Measurements from ENCODE around the gene HUNK.

HUNK gene

DNA sequence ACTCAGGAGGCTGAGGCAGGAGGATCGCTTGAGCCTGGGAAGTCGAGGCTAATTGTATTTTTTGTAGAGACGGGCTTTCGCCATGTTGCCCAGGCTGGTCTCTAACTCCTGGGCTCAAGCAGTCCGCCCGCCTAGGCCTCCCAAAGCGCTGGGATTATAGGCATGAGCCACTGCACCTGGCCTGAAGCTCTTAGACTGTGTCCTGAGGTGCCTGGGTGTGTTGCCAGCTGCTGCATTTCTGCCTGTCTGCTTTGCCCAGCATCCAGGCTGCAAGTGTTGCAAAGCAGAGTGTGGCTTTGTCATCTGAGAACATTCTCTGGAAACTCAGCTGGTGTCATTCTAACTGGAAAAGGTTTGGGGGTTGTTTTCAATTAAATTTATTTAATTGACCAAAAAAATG lies 105.0 kb downstream of the HUNK start:
- peaks cover 6% of the 10 kb centered on the region for H3K9me3 Mint-ChIP-seq
- H3K36me3 Mint-ChIP-seq (ENCODE audit: low read depth), result peaks cover 73% of the 10 kb centered on the region
- H3K27ac Mint-ChIP-seq, result no peak overlapping the region
- no peaks in the 10 kb centered on the region for H3K27me3 Mint-ChIP-seq (ENCODE audit: low read depth)
- H3K4me1 Mint-ChIP-seq, result no peaks in the 10 kb centered on the region
- no peak overlapping the region for H3K4me3 Mint-ChIP-seq
- TF ChIP-seq, protein P1, sequence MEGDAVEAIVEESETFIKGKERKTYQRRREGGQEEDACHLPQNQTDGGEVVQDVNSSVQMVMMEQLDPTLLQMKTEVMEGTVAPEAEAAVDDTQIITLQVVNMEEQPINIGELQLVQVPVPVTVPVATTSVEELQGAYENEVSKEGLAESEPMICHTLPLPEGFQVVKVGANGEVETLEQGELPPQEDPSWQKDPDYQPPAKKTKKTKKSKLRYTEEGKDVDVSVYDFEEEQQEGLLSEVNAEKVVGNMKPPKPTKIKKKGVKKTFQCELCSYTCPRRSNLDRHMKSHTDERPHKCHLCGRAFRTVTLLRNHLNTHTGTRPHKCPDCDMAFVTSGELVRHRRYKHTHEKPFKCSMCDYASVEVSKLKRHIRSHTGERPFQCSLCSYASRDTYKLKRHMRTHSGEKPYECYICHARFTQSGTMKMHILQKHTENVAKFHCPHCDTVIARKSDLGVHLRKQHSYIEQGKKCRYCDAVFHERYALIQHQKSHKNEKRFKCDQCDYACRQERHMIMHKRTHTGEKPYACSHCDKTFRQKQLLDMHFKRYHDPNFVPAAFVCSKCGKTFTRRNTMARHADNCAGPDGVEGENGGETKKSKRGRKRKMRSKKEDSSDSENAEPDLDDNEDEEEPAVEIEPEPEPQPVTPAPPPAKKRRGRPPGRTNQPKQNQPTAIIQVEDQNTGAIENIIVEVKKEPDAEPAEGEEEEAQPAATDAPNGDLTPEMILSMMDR (IDR thresholded peaks at IDR 0.05; ENCODE audit: unreplicated experiment in 3 of 3), result no peak

DNA sequence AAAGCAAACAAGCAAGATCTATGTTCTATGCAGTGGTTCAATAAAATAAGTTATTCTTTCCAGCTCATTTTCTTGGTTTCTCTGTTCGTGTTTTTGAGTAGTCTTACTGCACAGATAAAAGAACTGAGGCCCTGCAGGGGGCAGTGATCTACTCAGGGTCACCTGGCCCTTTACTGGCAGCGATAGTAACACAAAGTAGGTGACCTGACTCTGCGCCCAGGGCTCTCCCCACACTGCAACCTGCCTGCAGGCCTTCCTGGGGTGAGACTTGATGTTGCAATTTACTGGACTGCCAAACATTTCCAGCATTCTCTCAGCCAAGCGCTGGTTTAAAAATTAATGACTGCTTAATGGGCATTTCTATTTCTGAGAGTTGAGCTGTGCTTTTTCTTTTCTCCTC lies 110.3 kb downstream of the HUNK start:
- Mint-ChIP-seq H3K36me3 (ENCODE audit: low read depth) (peaks cover 76% of the 10 kb centered on the region), H3K27ac (peak overlapping the region; percentile 77 to 92 (median 87)), H3K4me1 (no peaks in the 10 kb centered on the region), H3K9me3 (peaks cover 6% of the 10 kb centered on the region), H3K4me3 (no peak overlapping the region), H3K27me3 (ENCODE audit: low read depth) (peaks cover 7% of the 10 kb centered on the region)
- TF ChIP-seq, protein P1 (IDR thresholded peaks at IDR 0.05; ENCODE audit: unreplicated experiment in 3 of 3), result no peak

DNA sequence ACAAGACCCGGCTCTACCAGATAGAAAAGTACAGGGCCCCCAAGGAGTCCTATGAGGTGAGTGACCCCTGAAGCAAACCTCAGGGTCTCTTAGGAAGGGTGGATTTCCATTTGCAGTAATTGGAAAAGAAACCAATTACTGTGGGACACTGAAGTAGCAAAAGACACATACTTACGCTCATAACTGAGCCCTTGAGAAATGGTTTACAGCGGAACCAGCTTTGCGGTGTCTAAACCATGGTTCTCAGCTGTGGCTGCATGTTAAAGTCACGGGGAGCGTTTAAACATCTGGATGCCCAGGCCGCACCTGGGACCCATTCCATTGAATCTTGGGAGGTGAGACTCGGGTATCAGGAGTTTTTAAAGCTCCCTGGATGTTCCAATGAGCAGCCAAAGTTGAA lies 110.7 kb downstream of the HUNK start:
- Mint-ChIP-seq H3K27ac (peak overlapping the region; percentile 77 to 92 (median 87)), H3K4me1 (no peaks in the 10 kb centered on the region), H3K4me3 (no peak overlapping the region), H3K27me3 (ENCODE audit: low read depth) (peaks cover 7% of the 10 kb centered on the region), H3K9me3 (peaks cover 6% of the 10 kb centered on the region), H3K36me3 (ENCODE audit: low read depth) (peaks cover 72% of the 10 kb centered on the region)
- TF ChIP-seq, protein P1 (IDR thresholded peaks at IDR 0.05; ENCODE audit: unreplicated experiment in 3 of 3), result no peak

DNA sequence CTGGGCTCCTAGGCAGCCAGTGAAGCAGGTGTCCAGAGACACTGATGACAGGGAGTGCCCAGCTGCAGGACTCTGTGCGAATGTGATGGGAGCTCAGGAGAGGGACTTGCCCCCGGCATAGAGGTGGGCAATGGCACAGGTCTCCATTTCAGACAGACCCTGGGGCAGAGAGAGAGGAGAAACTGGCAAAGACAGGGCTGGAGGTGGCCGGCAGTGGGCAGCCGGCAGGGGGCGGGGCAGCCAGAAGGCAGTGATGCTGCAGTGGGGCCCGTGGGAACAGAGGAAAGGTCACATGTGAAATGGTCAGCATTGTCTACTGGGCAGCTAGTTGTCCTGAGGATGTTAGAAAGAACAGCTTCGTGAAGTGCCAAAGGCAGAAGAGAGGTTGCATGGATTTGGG lies 112.6 kb downstream of the HUNK start:
- TF ChIP-seq, protein P1 (IDR thresholded peaks at IDR 0.05; ENCODE audit: unreplicated experiment in 3 of 3), result no peak
- H3K27ac Mint-ChIP-seq, result peak overlapping the region in 1 of 3 experiments; percentile 38

DNA sequence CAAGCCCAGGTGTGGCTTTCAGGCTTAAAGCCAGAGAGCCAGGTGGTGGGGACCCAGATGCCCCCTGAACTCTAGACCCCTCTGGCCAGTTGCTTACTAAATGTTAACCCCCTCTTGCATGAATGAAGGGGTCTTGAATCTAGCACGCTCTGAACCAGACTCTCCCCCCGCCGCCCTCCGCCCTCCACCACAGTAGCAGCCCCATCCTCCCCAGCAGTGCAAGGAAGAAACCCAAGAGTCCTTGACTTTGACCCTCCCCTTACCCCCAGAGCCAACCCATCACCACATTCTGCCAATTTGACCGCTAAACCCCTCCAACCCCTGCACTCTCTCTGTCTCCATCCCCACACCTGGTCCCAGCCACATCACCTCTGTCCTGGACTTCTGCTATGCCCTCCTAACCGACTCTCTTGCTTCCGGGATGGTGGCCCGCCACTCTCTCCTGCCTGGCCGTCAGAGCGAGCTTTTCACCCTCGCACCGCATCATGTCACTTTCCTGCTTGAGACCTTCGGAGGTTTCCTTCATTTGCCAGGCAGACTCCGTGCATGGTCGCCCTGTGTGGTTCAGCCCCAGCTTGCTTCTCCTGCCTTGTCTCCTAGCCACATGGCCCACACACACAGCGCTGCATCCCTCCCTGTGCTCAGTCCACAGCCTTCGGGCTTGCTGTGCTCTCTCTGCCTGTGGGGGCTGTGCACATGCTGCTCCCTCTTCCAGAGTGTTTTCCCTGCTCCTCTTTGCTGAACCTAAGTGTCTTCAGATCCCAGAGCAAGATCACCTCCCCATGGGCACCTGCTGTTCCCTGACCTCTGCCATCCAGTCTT lies 113.4 kb downstream of the HUNK start:
- peaks cover 5% of the 10 kb centered on the region for H3K4me1 Mint-ChIP-seq
- TF ChIP-seq, protein P1 (IDR thresholded peaks at IDR 0.05; ENCODE audit: unreplicated experiment in 3 of 3), result no peak
- no peak overlapping the region for H3K4me3 Mint-ChIP-seq
- peaks cover 7% of the 10 kb centered on the region for H3K27me3 Mint-ChIP-seq (ENCODE audit: low read depth)
- H3K36me3 Mint-ChIP-seq (ENCODE audit: low read depth), result peaks cover 62% of the 10 kb centered on the region
- peak overlapping the region in 1 of 3 experiments; percentile 24 for H3K27ac Mint-ChIP-seq
- H3K9me3 Mint-ChIP-seq, result peaks cover 3% of the 10 kb centered on the region

More for the DNA sequence above, 112.6 kb downstream of the HUNK start:
- H3K4me1 Mint-ChIP-seq, result peaks cover 5% of the 10 kb centered on the region
- peaks cover 7% of the 10 kb centered on the region for H3K27me3 Mint-ChIP-seq (ENCODE audit: low read depth)
- H3K9me3 Mint-ChIP-seq, result peaks cover 6% of the 10 kb centered on the region
- H3K36me3 Mint-ChIP-seq (ENCODE audit: low read depth), result peaks cover 67% of the 10 kb centered on the region
- no peak overlapping the region for H3K4me3 Mint-ChIP-seq

DNA sequence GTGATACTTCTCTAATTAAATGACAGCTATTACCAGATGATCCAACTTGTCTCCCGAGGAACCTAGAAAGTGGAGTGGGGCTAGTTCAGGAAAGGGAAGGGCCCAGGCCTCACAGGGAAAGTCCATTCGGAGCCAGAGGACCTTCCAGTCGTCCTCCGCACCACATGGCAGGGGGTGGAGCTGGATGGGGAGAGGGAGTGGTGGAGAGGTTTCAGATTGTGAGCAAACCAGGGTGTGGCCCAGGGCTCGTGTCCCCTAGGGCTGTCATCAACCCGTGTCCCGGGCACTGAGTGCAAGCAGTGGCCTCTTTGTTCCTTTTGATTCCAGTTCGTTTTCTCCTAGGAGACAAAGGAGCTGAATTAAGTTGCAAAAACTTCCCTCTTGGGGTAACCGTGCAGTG lies 114.9 kb downstream of the HUNK start:
- peak overlapping the region in 1 of 3 experiments; percentile 64 for H3K27ac Mint-ChIP-seq
- no peaks in the 10 kb centered on the region for H3K9me3 Mint-ChIP-seq
- no peak overlapping the region for H3K4me3 Mint-ChIP-seq
- H3K27me3 Mint-ChIP-seq (ENCODE audit: low read depth), result peaks cover 14% of the 10 kb centered on the region
- TF ChIP-seq, protein P1 (IDR thresholded peaks at IDR 0.05; ENCODE audit: unreplicated experiment in 3 of 3), result no peak
- H3K36me3 Mint-ChIP-seq (ENCODE audit: low read depth), result peaks cover 64% of the 10 kb centered on the region
- H3K4me1 Mint-ChIP-seq, result peaks cover 5% of the 10 kb centered on the region

All from nephron (organoid).